Measurements from ENCODE around the gene WDR27.

- TF ChIP-seq CTCF (IDR thresholded peaks at IDR 0.05; ENCODE audit: borderline replicate concordance, extremely low read depth, low read length, poor library complexity, severe bottlenecking) = no peak
- no peak for TF ChIP-seq EZH2 (IDR thresholded peaks at IDR 0.05; ENCODE audit: borderline replicate concordance, low read depth, low read length, severe bottlenecking)
These were observed 23.6 kb upstream of the WDR27 start for GRCh38 chr6:169725125-169726048.

All from DND-41 (cell line).